CD14-positive monocyte (primary cell): ENCODE results near the gene CFAP61. TPM values are rescaled to one million over a fixed set of nuclear protein-coding genes. Genes with fewer than 3 reads are reported as not detected.

ENCODE experiments used
- DNase-seq, 3 donors: peaks; one replicate each; pipeline ENCODE4 v3.0.0-alpha.2; 2011 to 2022
- H2AFZ ChIP-seq: 2 replicates; pipeline ENCODE4 v1.6.0; 2012; ENCODE audit warnings: mild to moderate bottlenecking, low read depth, low read length, inconsistent platforms; ENCODE audit not compliant: insufficient read depth, poor library complexity, severe bottlenecking
- H3K27ac ChIP-seq, 2 donors: 1 replicate in 1 of 2; 2 replicates in 1 of 2; pipeline ENCODE4 v1.5.1; 2012 to 2013; ENCODE audit warnings: low read length in 2 of 2, control low read depth in 1 of 2, inconsistent platforms in 1 of 2, low read depth in 1 of 2, mild to moderate bottlenecking in 1 of 2
- H3K27me3 ChIP-seq, 2 donors: one replicate each; pipeline versions ENCODE4 v1.6.0 to v1.6.1; 2011 to 2013; ENCODE audit warnings: low read length in 2 of 2; ENCODE audit not compliant: control insufficient read depth in 2 of 2, insufficient read depth in 2 of 2
- H3K36me3 ChIP-seq, 2 donors: replicated peaks in 1 of 2; 1 replicate in 1 of 2; 2 replicates in 1 of 2; pipeline versions ENCODE4 v1.5.1 to v1.6.1; 2012 to 2013; ENCODE audit warnings: low read length in 2 of 2, control low read depth in 1 of 2, inconsistent platforms in 1 of 2, mild to moderate bottlenecking in 1 of 2; ENCODE audit not compliant: insufficient read depth in 2 of 2, control insufficient read depth in 1 of 2
- H3K4me1 ChIP-seq, 2 donors: 1 replicate in 1 of 2; 2 replicates in 1 of 2; pipeline versions ENCODE4 v1.5.1 to v1.6.1; 2012 to 2013; ENCODE audit warnings: low read length in 2 of 2, control low read depth in 1 of 2, inconsistent platforms in 1 of 2, mild to moderate bottlenecking in 1 of 2, moderate library complexity in 1 of 2; ENCODE audit not compliant: insufficient read depth in 2 of 2, control insufficient read depth in 1 of 2
- H3K4me2 ChIP-seq: replicated peaks from 2 replicates; pipeline ENCODE3; 2012; ENCODE audit warnings: low read length, moderate library complexity, mild to moderate bottlenecking; ENCODE audit not compliant: poor library complexity, severe bottlenecking; ENCODE audit errors: extremely low read depth
- H3K4me3 ChIP-seq, 3 experiments: fragments of 200-600 bp in 1 of 3; sonication (generic) in 1 of 3; replicated peaks in 1 of 3; 1 replicate in 2 of 3; 2 replicates in 1 of 3; pipeline ENCODE4 v1.5.1; 2011 to 2013; ENCODE audit warnings: low read length in 3 of 3, mild to moderate bottlenecking in 3 of 3, control low read depth in 2 of 3, low read depth in 2 of 3, inconsistent platforms in 1 of 3, moderate library complexity in 1 of 3
- H3K79me2 ChIP-seq: 2 replicates; pipeline ENCODE4 v1.6.0; 2012; ENCODE audit warnings: mild to moderate bottlenecking, control low read depth, inconsistent platforms, low read length, moderate library complexity; ENCODE audit not compliant: insufficient read depth
- H3K9ac ChIP-seq: 2 replicates; pipeline ENCODE4 v1.6.0; 2017; ENCODE audit warnings: low read length, mild to moderate bottlenecking; ENCODE audit not compliant: insufficient read depth, poor library complexity, severe bottlenecking
- H3K9me3 ChIP-seq, 2 donors: replicated peaks in 1 of 2; 1 replicate in 1 of 2; 2 replicates in 1 of 2; pipeline versions ENCODE4 v1.5.1 to v1.6.1; 2012 to 2013; ENCODE audit warnings: low read length in 2 of 2, control low read depth in 1 of 2; ENCODE audit not compliant: control insufficient read depth in 1 of 2, insufficient read depth in 1 of 2
- H4K20me1 ChIP-seq: 2 replicates; pipeline ENCODE4 v1.6.0; 2012; ENCODE audit warnings: mild to moderate bottlenecking, low read length, control low read depth, moderate library complexity; ENCODE audit not compliant: insufficient read depth
- H3K27ac Mint-ChIP-seq, 7 donors: one replicate each; pipeline ENCODE4 v1.8.0; 2020; ENCODE audit warnings: mild to moderate bottlenecking in 7 of 7, mixed read lengths in 7 of 7, moderate library complexity in 6 of 7, inconsistent platforms in 2 of 7
- H3K27me3 Mint-ChIP-seq, 3 donors: one replicate each; pipeline ENCODE4 v1.8.0; 2021 to 2022; ENCODE audit warnings: low read depth in 3 of 3, mild to moderate bottlenecking in 3 of 3, mixed read lengths in 3 of 3, moderate library complexity in 3 of 3, inconsistent platforms in 1 of 3
- H3K36me3 Mint-ChIP-seq, 2 donors: one replicate each; pipeline ENCODE4 v1.8.0; 2020; ENCODE audit warnings: mixed read lengths in 2 of 2, inconsistent platforms in 1 of 2, mild to moderate bottlenecking in 1 of 2
- H3K4me1 Mint-ChIP-seq: one replicate; pipeline ENCODE4 v1.8.0; 2020; ENCODE audit warnings: mild to moderate bottlenecking, mixed read lengths
- H3K4me3 Mint-ChIP-seq, 2 donors: one replicate each; pipeline ENCODE4 v1.8.0; 2020; ENCODE audit warnings: mild to moderate bottlenecking in 2 of 2, mixed read lengths in 2 of 2, moderate library complexity in 1 of 2
- H3K9me3 Mint-ChIP-seq, 7 donors: one replicate each; pipeline ENCODE4 v1.8.0; 2020 to 2022; ENCODE audit warnings: mixed read lengths in 7 of 7, mild to moderate bottlenecking in 6 of 7, moderate library complexity in 6 of 7, inconsistent platforms in 2 of 7
- CTCF ChIP-seq: fragments of 200-600 bp; IDR thresholded peaks from one replicate; pipeline ENCODE4 v1.8.0; 2022; ENCODE audit warnings: antibody characterized with exemption, mild to moderate bottlenecking
- WGBS: methylation state at CpG from one replicate; pipeline ENCODE4 v1.1.5; 2013; ENCODE audit warnings: missing lambda C conversion rate; ENCODE audit not compliant: insufficient coverage; 5-methylcytosine and 5-hydroxymethylcytosine counted together
- intact Hi-C, 2 donors: fragments of 100-400 bp; cut with micrococcal nuclease; formaldehyde crosslinking; loops; one replicate each; pipeline versions ENCODE4 v1.15.0 to v1.15.1; 2023
- polyA plus RNA-seq, 3 donors: library from polyadenylated mRNA; depleted of rRNA in 1 of 3; unstranded in 2 of 3; stranded (reverse) in 1 of 3; fragments of 300-500 nt in 2 of 3; fragments of >200 nt in 1 of 3; fragmentation: Illumina TruSeq in 2 of 3; gene quantifications; 1 replicate in 2 of 3; 2 replicates in 1 of 3; pipeline ENCODE4 v1.2.3, GENCODE V29; 2012 to 2021

The CFAP61 gene
- polyA plus RNA-seq, 3 donors, result not detected

- H3K79me2 ChIP-seq, result peaks cover 68% of the 10 kb centered on the region
- H2AFZ ChIP-seq, result no peak overlapping the region
- Mint-ChIP-seq H3K36me3 (peaks cover 50 to 78% of the 10 kb centered on the region in 2 donors), H3K9me3 (no peaks in the 10 kb centered on the region), H3K4me1 (no peaks in the 10 kb centered on the region), H3K27me3 (no peaks in the 10 kb centered on the region), H3K4me3 (no peak overlapping the region), H3K27ac (no peak overlapping the region)
- no peak for DNase-seq
- H3K4me3 ChIP-seq, result no peak overlapping the region
- no peak for TF ChIP-seq CTCF
- peaks cover 67 to 95% of the 10 kb centered on the region in 2 donors for H3K36me3 ChIP-seq
- H3K9me3 ChIP-seq, result no peaks in the 10 kb centered on the region
- H3K27me3 ChIP-seq, result no peaks in the 10 kb centered on the region
- WGBS, result no CpG with 5 or more reads among the region's 2 CpGs
- no peak overlapping the region for H3K4me2 ChIP-seq
- no peaks in the 10 kb centered on the region for H3K4me1 ChIP-seq
- H4K20me1 ChIP-seq, result peaks cover 47% of the 10 kb centered on the region
- no peak overlapping the region for H3K9ac ChIP-seq
- intact Hi-C loops, result no loop called here
- no peak overlapping the region for H3K27ac ChIP-seq
Measured at GRCh38 chr20:20027284-20027683, 25.0 kb upstream of the CFAP61 start.

GRCh38 chr20:20031790-20032189 lies 20.5 kb upstream of the CFAP61 start:
- Mint-ChIP-seq H3K9me3 (no peaks in the 10 kb centered on the region), H3K27me3 (no peaks in the 10 kb centered on the region), H3K4me1 (no peaks in the 10 kb centered on the region), H3K4me3 (no peak overlapping the region), H3K36me3 (peaks cover 74 to 86% of the 10 kb centered on the region in 2 donors), H3K27ac (no peak overlapping the region)
- Histone ChIP-seq H3K36me3 (peaks cover 93 to 96% of the 10 kb centered on the region in 2 donors), H3K9ac (no peak overlapping the region), H4K20me1 (peaks cover 23% of the 10 kb centered on the region), H3K27ac (no peak overlapping the region), H3K9me3 (no peaks in the 10 kb centered on the region), H3K4me1 (no peaks in the 10 kb centered on the region), H2AFZ (no peak overlapping the region), H3K79me2 (peaks cover 30% of the 10 kb centered on the region), H3K4me2 (no peak overlapping the region), H3K27me3 (no peaks in the 10 kb centered on the region), H3K4me3 (no peak overlapping the region)
- intact Hi-C loops, result no loop called here
- TF ChIP-seq CTCF, result no peak
- DNase-seq, result no peak
- 100% methylated on average over 2 of the region's 5 CpGs for WGBS
